ENCODE measurements around the gene SMYD3. TPM values are rescaled to one million over a fixed set of nuclear protein-coding genes. Genes with fewer than 3 reads are reported as not detected.

SMYD3 gene
- total RNA-seq, 1 donor from 2014 or later = 23.9 TPM

GRCh38 chr1:246283771-246284410, 223.2 kb downstream of the SMYD3 start:
- intact Hi-C loops (cut with micrococcal nuclease) = no loop called here
- no peaks in the 10 kb centered on the region for H3K36me3 Mint-ChIP-seq (ENCODE audit: low read depth)
- peaks cover 6% of the 10 kb centered on the region for H3K4me1 Mint-ChIP-seq
- no peak for DNase-seq
- no peaks in the 10 kb centered on the region for H3K9me3 Mint-ChIP-seq
- H3K27ac Mint-ChIP-seq = no peak overlapping the region
- no peak overlapping the region for H3K4me3 Mint-ChIP-seq
- H3K27me3 Mint-ChIP-seq = no peaks in the 10 kb centered on the region

GRCh38 chr1:246281639-246282038, 225.4 kb downstream of the SMYD3 start:
- no peak overlapping the region for H3K27ac Mint-ChIP-seq
- H3K4me3 Mint-ChIP-seq = no peak overlapping the region
- no peaks in the 10 kb centered on the region for H3K36me3 Mint-ChIP-seq (ENCODE audit: low read depth)
- H3K9me3 Mint-ChIP-seq = no peaks in the 10 kb centered on the region
- no peak for DNase-seq
- peaks cover 7% of the 10 kb centered on the region for H3K4me1 Mint-ChIP-seq
- intact Hi-C loops (cut with micrococcal nuclease) = no loop called here
- H3K27me3 Mint-ChIP-seq = no peaks in the 10 kb centered on the region

GRCh38 chr1:246281195-246281594, 225.9 kb downstream of the SMYD3 start:
- no peaks in the 10 kb centered on the region for H3K9me3 Mint-ChIP-seq
- no peaks in the 10 kb centered on the region for H3K36me3 Mint-ChIP-seq (ENCODE audit: low read depth)
- DNase-seq = no peak
- H3K27ac Mint-ChIP-seq = no peak overlapping the region
- intact Hi-C loops (cut with micrococcal nuclease) = no loop called here
- H3K4me1 Mint-ChIP-seq = peaks cover 7% of the 10 kb centered on the region
- H3K27me3 Mint-ChIP-seq = no peaks in the 10 kb centered on the region
- no peak overlapping the region for H3K4me3 Mint-ChIP-seq

GRCh38 chr1:246280551-246280950, 226.5 kb downstream of the SMYD3 start:
- Mint-ChIP-seq H3K36me3 (ENCODE audit: low read depth) (no peaks in the 10 kb centered on the region), H3K9me3 (no peaks in the 10 kb centered on the region), H3K4me3 (no peak overlapping the region), H3K4me1 (peaks cover 7% of the 10 kb centered on the region), H3K27me3 (no peaks in the 10 kb centered on the region), H3K27ac (no peak overlapping the region)
- no peak for DNase-seq
- intact Hi-C loops (cut with micrococcal nuclease) = no loop called here

- intact Hi-C loops (cut with micrococcal nuclease) = no loop called here
- no peaks in the 10 kb centered on the region for H3K27me3 Mint-ChIP-seq
- DNase-seq = no peak
- no peak overlapping the region for H3K4me3 Mint-ChIP-seq
- H3K27ac Mint-ChIP-seq = no peak overlapping the region
- H3K9me3 Mint-ChIP-seq = no peaks in the 10 kb centered on the region
- peaks cover 7% of the 10 kb centered on the region for H3K4me1 Mint-ChIP-seq
- H3K36me3 Mint-ChIP-seq (ENCODE audit: low read depth) = no peaks in the 10 kb centered on the region
These were observed 227.7 kb downstream of the SMYD3 start for GRCh38 chr1:246279402-246279801.

GRCh38 chr1:246278371-246278770, 228.7 kb downstream of the SMYD3 start:
- Mint-ChIP-seq H3K36me3 (ENCODE audit: low read depth) (no peaks in the 10 kb centered on the region), H3K27ac (no peak overlapping the region), H3K4me1 (peaks cover 7% of the 10 kb centered on the region), H3K27me3 (no peaks in the 10 kb centered on the region), H3K9me3 (no peaks in the 10 kb centered on the region), H3K4me3 (no peak overlapping the region)
- no peak for DNase-seq
- intact Hi-C loops (cut with micrococcal nuclease) = no loop called here

- no peaks in the 10 kb centered on the region for H3K27me3 Mint-ChIP-seq
- no peaks in the 10 kb centered on the region for H3K9me3 Mint-ChIP-seq
- H3K4me1 Mint-ChIP-seq = peaks cover 1% of the 10 kb centered on the region
- no peak overlapping the region for H3K4me3 Mint-ChIP-seq
- no peak overlapping the region for H3K27ac Mint-ChIP-seq
- no peaks in the 10 kb centered on the region for H3K36me3 Mint-ChIP-seq (ENCODE audit: low read depth)
- intact Hi-C loops (cut with micrococcal nuclease) = no loop called here
- DNase-seq = no peak
These were observed 232.0 kb downstream of the SMYD3 start for GRCh38 chr1:246275036-246275435.

GRCh38 chr1:246274186-246274585, 232.9 kb downstream of the SMYD3 start:
- H3K4me3 Mint-ChIP-seq = no peak overlapping the region
- no peaks in the 10 kb centered on the region for H3K36me3 Mint-ChIP-seq (ENCODE audit: low read depth)
- H3K4me1 Mint-ChIP-seq = peaks cover 1% of the 10 kb centered on the region
- H3K27me3 Mint-ChIP-seq = no peaks in the 10 kb centered on the region
- no peak overlapping the region for H3K27ac Mint-ChIP-seq
- intact Hi-C loops (cut with micrococcal nuclease) = no loop called here
- no peak for DNase-seq
- no peaks in the 10 kb centered on the region for H3K9me3 Mint-ChIP-seq

GRCh38 chr1:246271516-246271915, 235.6 kb downstream of the SMYD3 start:
- intact Hi-C loops (cut with micrococcal nuclease) = no loop called here
- no peaks in the 10 kb centered on the region for H3K9me3 Mint-ChIP-seq
- no peaks in the 10 kb centered on the region for H3K27me3 Mint-ChIP-seq
- no peaks in the 10 kb centered on the region for H3K4me1 Mint-ChIP-seq
- DNase-seq = no peak
- H3K4me3 Mint-ChIP-seq = no peak overlapping the region
- no peaks in the 10 kb centered on the region for H3K36me3 Mint-ChIP-seq (ENCODE audit: low read depth)
- H3K27ac Mint-ChIP-seq = no peak overlapping the region

- Mint-ChIP-seq H3K4me1 (no peaks in the 10 kb centered on the region), H3K36me3 (ENCODE audit: low read depth) (no peaks in the 10 kb centered on the region)
- intact Hi-C loops (cut with micrococcal nuclease) = no loop called here
These were observed 236.8 kb downstream of the SMYD3 start for GRCh38 chr1:246270236-246270635.

GRCh38 chr1:246269466-246269865, 237.6 kb downstream of the SMYD3 start:
- no peak overlapping the region for H3K4me3 Mint-ChIP-seq
- no peaks in the 10 kb centered on the region for H3K4me1 Mint-ChIP-seq
- no peak for DNase-seq
- H3K27ac Mint-ChIP-seq = no peak overlapping the region
- no peaks in the 10 kb centered on the region for H3K9me3 Mint-ChIP-seq
- intact Hi-C loops (cut with micrococcal nuclease) = no loop called here
- H3K27me3 Mint-ChIP-seq = no peaks in the 10 kb centered on the region
- H3K36me3 Mint-ChIP-seq (ENCODE audit: low read depth) = no peaks in the 10 kb centered on the region

More at GRCh38 chr1:246270236-246270635, 236.8 kb downstream of the SMYD3 start:
- no peak for DNase-seq
- Mint-ChIP-seq H3K27me3 (no peaks in the 10 kb centered on the region), H3K4me3 (no peak overlapping the region), H3K9me3 (no peaks in the 10 kb centered on the region), H3K27ac (no peak overlapping the region)

- H3K27me3 Mint-ChIP-seq = no peaks in the 10 kb centered on the region
These were observed 239.2 kb downstream of the SMYD3 start for GRCh38 chr1:246267896-246268295.

GRCh38 chr1:246267426-246267825, 239.7 kb downstream of the SMYD3 start:
- H3K27ac Mint-ChIP-seq = no peak overlapping the region
- intact Hi-C loops (cut with micrococcal nuclease) = no loop called here
- H3K4me3 Mint-ChIP-seq = no peak overlapping the region
- no peaks in the 10 kb centered on the region for H3K36me3 Mint-ChIP-seq (ENCODE audit: low read depth)
- no peak for DNase-seq
- no peaks in the 10 kb centered on the region for H3K4me1 Mint-ChIP-seq
- no peaks in the 10 kb centered on the region for H3K9me3 Mint-ChIP-seq
- no peaks in the 10 kb centered on the region for H3K27me3 Mint-ChIP-seq

More at GRCh38 chr1:246267896-246268295, 239.2 kb downstream of the SMYD3 start:
- no peak for DNase-seq
- H3K4me1 Mint-ChIP-seq = no peaks in the 10 kb centered on the region
- intact Hi-C loops (cut with micrococcal nuclease) = no loop called here
- no peaks in the 10 kb centered on the region for H3K9me3 Mint-ChIP-seq
- H3K4me3 Mint-ChIP-seq = no peak overlapping the region
- H3K36me3 Mint-ChIP-seq (ENCODE audit: low read depth) = no peaks in the 10 kb centered on the region
- no peak overlapping the region for H3K27ac Mint-ChIP-seq

- intact Hi-C loops (cut with micrococcal nuclease) = no loop called here
- Mint-ChIP-seq H3K4me1 (no peaks in the 10 kb centered on the region), H3K36me3 (ENCODE audit: low read depth) (no peaks in the 10 kb centered on the region), H3K27me3 (no peaks in the 10 kb centered on the region), H3K27ac (no peak overlapping the region), H3K4me3 (no peak overlapping the region), H3K9me3 (peaks cover 5% of the 10 kb centered on the region)
- DNase-seq = no peak
These were observed 241.6 kb downstream of the SMYD3 start for GRCh38 chr1:246265481-246265880.

- H3K27ac Mint-ChIP-seq = no peak overlapping the region
- intact Hi-C loops (cut with micrococcal nuclease) = no loop called here
- H3K4me3 Mint-ChIP-seq = no peak overlapping the region
- H3K27me3 Mint-ChIP-seq = no peaks in the 10 kb centered on the region
- no peak for DNase-seq
- H3K4me1 Mint-ChIP-seq = no peaks in the 10 kb centered on the region
- H3K36me3 Mint-ChIP-seq (ENCODE audit: low read depth) = no peaks in the 10 kb centered on the region
- H3K9me3 Mint-ChIP-seq = peaks cover 17% of the 10 kb centered on the region
These were observed 244.8 kb downstream of the SMYD3 start for GRCh38 chr1:246262281-246262680.

All from activated CD4-positive, alpha-beta T cell treated with anti-CD3 and anti-CD28 coated beads, Interleukin-2, amount 10 ng/mL, durations not matched to agents 24 days and 14 days (primary cell).